ENCODE measurements around the gene LRWD1.
"Not testable (repeated sequence)": the region's sequence is repeated elsewhere in the genome, so short reads cannot be mapped to it uniquely, and the experiment has no call there.

Gene LRWD1

DNA sequence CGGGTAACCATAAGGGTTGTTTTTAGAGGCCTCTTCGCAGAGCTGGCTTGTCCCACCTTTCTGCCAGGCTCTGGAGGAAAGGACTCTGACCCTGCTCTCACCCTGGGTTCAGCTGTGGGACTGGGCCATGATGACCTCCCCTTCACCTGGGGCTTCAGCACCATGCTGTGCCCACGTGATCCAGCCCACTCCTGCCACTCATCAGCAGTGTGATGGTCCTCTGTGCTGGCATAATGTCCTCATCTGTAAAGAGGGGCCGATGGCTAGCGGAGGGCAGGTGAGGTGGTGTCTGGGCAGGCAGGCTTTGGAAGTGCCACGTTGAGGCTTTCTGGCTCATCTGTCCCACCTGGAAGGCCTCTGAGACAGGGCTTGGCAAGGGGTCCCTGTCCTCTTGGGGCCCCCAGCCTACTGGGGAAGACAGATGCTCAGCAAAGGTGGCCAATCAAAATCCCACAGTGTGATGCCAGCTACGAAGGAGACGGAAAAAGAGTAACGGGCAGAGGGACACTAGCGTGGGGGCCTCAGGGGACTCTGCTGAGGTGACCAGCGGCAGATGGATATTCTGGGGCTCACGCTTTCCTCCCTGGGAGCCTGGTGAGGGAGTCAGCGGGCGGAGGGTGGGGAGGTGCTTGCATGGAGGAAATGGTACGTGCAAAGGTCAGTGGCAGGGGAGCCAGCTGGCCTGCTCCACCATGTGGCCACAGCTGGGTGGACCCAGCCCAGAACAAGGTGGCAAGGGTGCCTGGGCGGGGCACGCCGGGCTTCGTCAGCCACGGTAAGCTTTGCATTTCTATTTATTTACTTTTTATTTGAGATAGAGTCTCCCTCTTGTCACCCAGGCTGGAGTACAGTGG lies 5.4 kb downstream of the LRWD1 start:
- Mint-ChIP-seq H3K27ac (no peak overlapping the region), H3K36me3 (no peaks in the 10 kb centered on the region), H3K9me3 (ENCODE audit: low read depth) (no peaks in the 10 kb centered on the region), H3K4me1 (ENCODE audit: low read depth) (peaks cover 9% of the 10 kb centered on the region), H3K4me3 (no peak overlapping the region), H3K27me3 (no peaks in the 10 kb centered on the region)

DNA sequence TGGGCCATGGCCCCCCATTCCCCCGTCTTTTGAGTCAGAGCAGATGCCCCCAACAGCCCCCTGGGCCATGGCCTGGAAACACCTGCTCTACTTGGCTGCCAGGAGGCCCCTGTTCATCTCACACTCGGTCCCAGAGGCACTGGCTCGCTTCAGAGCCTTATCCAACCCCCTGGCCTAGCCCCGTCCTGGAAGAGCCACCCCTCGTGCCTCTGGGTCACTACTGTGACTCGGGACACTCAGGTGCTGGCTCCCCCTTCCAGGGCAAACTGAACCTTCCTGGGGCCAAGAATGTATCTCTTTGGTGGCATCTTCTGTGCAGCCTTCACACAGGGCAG lies 7.0 kb downstream of the LRWD1 start:
- Mint-ChIP-seq H3K9me3 (ENCODE audit: low read depth) (no peaks in the 10 kb centered on the region), H3K27ac (no peak overlapping the region), H3K36me3 (no peaks in the 10 kb centered on the region), H3K27me3 (no peaks in the 10 kb centered on the region), H3K4me1 (ENCODE audit: low read depth) (peaks cover 1% of the 10 kb centered on the region), H3K4me3 (no peak overlapping the region)

- Mint-ChIP-seq H3K4me1 (ENCODE audit: low read depth) (no peaks in the 10 kb centered on the region), H3K4me3 (no peak overlapping the region), H3K27ac (no peak overlapping the region), H3K27me3 (no peaks in the 10 kb centered on the region), H3K9me3 (ENCODE audit: low read depth) (no peaks in the 10 kb centered on the region), H3K36me3 (no peaks in the 10 kb centered on the region)
Measured at GRCh38 chr7:102472126-102473041, 7.6 kb downstream of the LRWD1 start.

- no peaks in the 10 kb centered on the region for H3K36me3 Mint-ChIP-seq
- no peaks in the 10 kb centered on the region for H3K27me3 Mint-ChIP-seq
- H3K27ac Mint-ChIP-seq = no peak overlapping the region
- H3K4me3 Mint-ChIP-seq = no peak overlapping the region
- no peaks in the 10 kb centered on the region for H3K4me1 Mint-ChIP-seq (ENCODE audit: low read depth)
- H3K9me3 Mint-ChIP-seq (ENCODE audit: low read depth) = no peaks in the 10 kb centered on the region
Measured at GRCh38 chr7:102473271-102473991, 8.6 kb downstream of the LRWD1 start.

DNA sequence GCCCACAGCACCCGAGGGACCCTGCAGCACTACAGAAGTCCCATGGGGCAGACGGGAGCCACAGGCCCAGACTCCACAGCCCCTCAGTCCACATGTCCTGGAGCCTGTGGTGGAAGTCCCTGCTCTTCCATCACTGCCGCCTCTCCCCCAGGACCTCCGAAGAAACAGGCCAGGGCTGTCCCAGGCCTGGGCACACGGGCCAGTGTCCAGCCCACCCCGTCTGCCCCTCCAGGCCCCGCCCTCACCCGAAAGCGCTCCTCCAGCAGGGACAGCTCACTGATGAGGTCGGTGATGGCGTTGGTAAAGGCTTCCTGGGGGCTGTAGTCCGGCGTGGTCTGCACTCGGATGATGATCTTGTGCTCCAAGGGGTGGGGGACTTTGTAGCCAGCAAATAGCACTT lies 9.3 kb downstream of the LRWD1 start:
- H3K27me3 Mint-ChIP-seq; H3K4me1 Mint-ChIP-seq (ENCODE audit: low read depth); H3K9me3 Mint-ChIP-seq (ENCODE audit: low read depth); H3K36me3 Mint-ChIP-seq; H3K27ac Mint-ChIP-seq; H3K4me3 Mint-ChIP-seq: not testable (repeated sequence)

- H3K27ac Mint-ChIP-seq; H3K36me3 Mint-ChIP-seq; H3K27me3 Mint-ChIP-seq; H3K4me3 Mint-ChIP-seq; H3K4me1 Mint-ChIP-seq (ENCODE audit: low read depth); H3K9me3 Mint-ChIP-seq (ENCODE audit: low read depth): not testable (repeated sequence)
Measured at GRCh38 chr7:102474736-102475435, 10.1 kb downstream of the LRWD1 start.

DNA sequence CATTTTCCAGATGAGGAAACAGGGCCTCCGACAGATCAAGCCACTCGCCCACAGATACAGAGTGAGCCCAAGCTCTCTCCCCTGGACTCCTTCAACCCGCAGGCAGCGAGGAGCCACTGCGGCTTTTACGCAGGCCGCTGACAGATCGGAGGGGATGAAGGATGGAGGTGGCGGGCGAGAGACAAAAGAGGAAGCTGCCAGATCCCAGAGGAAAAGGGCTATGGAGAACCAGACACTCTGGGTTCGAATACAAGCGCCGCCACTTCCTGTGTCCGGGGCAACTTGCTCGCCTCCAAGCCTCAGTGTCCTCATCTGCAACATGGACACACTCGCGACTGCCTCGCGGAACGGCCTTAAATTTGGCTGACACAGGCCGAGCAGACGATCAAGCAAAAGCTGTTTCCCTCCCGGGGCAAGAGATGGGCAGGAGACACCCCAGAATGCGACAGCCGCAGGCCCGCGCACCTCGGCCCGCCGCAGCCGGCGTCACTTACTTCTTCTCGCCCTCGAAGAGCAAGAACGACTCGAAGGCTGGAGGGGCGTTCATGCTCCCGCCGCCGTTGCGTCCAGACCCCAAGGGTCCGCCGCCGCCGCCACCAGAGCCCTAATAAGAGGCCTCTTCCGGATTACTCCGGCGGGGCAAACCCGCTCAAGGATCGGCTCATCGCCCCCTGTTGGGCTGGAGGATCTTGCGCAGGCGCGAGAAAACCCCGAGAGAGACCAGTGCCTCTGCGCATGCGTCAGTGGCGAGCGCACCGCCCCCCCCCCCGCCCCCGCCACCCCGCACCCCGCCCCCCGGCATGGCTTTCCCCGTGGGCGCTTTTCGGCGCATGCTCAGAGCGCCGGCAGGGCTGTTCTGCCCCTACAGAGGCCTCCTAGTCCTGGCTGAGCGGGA lies 13.8 kb downstream of the LRWD1 start, which contains the start of gene POLR2J:
TSS of gene POLR2J (minus strand) at position 609 of the 895 bp plus-strand sequence. CDS start at position 547, 62 bp downstream.
- H3K4me3 Mint-ChIP-seq = peak within 1 kb of the TSS; percentile 87
- not testable (repeated sequence) for H3K9me3 Mint-ChIP-seq (ENCODE audit: low read depth); H3K4me1 Mint-ChIP-seq (ENCODE audit: low read depth); H3K27me3 Mint-ChIP-seq; H3K36me3 Mint-ChIP-seq
- peak within 1 kb of the TSS; percentile 78 for H3K27ac Mint-ChIP-seq

DNA sequence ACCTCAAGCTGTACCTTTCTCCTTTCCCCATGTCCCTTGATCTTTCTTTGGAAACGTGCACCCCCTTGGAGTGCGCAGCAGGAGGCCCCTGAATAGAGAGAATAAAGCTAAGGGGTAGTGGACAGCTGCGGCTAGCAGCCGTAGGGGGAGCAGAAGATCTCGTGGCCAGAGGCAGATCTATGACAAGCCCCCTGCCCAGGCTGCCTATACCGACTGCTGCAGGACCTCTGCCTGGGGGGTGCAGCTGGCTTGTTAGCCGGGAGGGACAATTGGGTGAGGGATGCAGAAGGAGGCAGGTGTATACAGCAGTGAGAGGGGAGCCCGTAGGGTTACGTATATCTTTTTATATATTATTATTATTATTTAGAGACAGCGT lies 14.4 kb downstream of the LRWD1 start:
- not testable (repeated sequence) for H3K9me3 Mint-ChIP-seq (ENCODE audit: low read depth); H3K27me3 Mint-ChIP-seq; H3K4me1 Mint-ChIP-seq (ENCODE audit: low read depth); H3K36me3 Mint-ChIP-seq; H3K4me3 Mint-ChIP-seq; H3K27ac Mint-ChIP-seq

- H3K27ac Mint-ChIP-seq; H3K27me3 Mint-ChIP-seq; H3K9me3 Mint-ChIP-seq (ENCODE audit: low read depth); H3K4me3 Mint-ChIP-seq; H3K4me1 Mint-ChIP-seq (ENCODE audit: low read depth); H3K36me3 Mint-ChIP-seq: not testable (repeated sequence)
Measured at GRCh38 chr7:102479982-102480637, 15.3 kb downstream of the LRWD1 start.

GRCh38 chr7:102481962-102482361 lies 17.2 kb downstream of the LRWD1 start:
- not testable (repeated sequence) for H3K27me3 Mint-ChIP-seq; H3K27ac Mint-ChIP-seq; H3K4me3 Mint-ChIP-seq; H3K36me3 Mint-ChIP-seq; H3K4me1 Mint-ChIP-seq (ENCODE audit: low read depth); H3K9me3 Mint-ChIP-seq (ENCODE audit: low read depth)

DNA sequence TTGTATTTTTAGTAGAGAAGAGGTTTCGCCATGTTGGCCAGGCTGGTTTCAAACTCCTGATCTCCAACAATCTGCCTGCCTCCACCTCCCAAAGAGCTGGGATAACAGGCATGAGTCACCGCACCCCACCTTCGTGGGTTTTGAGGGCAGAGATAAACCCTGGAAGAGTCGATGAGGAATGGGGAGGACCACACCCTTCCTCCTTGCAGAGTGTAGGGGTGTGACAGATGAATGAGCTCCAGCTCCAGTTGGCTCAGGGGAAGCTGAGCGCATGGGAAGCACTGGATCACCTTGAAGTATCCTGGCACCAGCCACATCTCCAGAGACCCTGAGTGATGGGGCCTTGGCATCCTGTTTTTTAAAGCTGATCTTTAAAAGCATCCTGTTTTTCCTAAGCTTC lies 19.5 kb downstream of the LRWD1 start:
- not testable (repeated sequence) for H3K9me3 Mint-ChIP-seq (ENCODE audit: low read depth); H3K27ac Mint-ChIP-seq; H3K4me3 Mint-ChIP-seq; H3K27me3 Mint-ChIP-seq; H3K4me1 Mint-ChIP-seq (ENCODE audit: low read depth); H3K36me3 Mint-ChIP-seq

DNA sequence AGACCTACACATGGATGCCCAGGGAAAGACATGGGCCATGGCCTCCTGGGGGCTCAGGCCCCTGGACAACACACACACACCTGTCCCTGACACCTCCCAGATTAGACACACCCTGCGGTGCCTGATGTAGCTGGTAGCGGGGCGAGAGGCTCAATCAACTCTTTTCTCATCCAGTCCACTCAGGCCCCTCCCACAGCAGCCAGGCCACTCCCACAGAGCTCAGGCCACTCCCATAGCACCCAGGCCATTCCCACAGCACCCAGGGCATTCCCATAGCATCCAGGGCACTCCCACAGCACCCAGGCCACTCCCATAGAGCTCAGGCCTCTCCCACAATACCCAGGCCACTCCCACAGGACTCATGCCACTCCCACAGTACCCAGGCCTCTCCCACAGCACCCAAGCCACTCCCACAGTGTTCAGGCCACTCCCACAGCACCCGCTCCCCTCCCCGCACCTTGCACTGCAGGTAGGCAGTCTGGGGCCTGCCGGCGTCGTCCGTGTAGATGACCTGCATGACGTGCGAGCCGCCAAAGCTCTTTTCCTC lies 25.8 kb downstream of the LRWD1 start:
- not testable (repeated sequence) for H3K9me3 Mint-ChIP-seq (ENCODE audit: low read depth); H3K27ac Mint-ChIP-seq; H3K36me3 Mint-ChIP-seq; H3K4me1 Mint-ChIP-seq (ENCODE audit: low read depth); H3K27me3 Mint-ChIP-seq; H3K4me3 Mint-ChIP-seq

DNA sequence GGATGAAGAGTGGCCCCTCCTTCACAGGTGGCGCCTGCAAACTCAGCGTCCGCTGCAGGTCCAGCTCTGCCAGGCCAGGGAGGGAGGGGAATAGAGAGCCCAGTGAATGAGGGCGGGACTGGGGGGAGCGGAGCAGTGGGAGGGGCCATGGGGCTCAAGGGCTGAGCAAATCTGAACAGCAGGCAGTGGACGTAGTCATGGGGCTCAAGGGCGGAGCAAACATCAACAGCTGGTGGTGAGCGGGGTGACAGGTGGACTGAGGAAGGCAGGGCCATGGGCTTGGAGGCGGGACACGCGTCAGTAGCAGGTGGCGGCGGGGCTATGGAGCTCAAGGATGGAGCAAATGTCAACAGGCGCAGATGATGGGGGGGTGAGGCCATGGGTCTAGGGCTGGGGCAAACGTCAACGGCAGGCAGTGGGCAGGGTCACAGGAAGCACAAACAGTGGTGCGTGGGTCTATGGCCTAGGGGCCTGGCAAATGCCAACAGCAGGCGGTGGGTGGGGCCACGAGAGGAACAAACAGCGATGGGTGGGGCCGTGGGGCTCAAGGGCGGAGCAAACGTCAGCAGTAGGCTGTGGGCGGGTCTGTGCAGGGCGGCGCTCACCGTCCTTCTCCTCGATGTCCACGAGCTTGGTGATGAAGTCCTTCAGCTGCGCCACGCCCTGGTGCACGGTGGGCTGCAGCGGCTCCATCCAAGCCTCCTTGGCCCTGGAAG lies 28.6 kb downstream of the LRWD1 start:
- H3K27me3 Mint-ChIP-seq; H3K36me3 Mint-ChIP-seq; H3K4me3 Mint-ChIP-seq; H3K27ac Mint-ChIP-seq; H3K4me1 Mint-ChIP-seq (ENCODE audit: low read depth); H3K9me3 Mint-ChIP-seq (ENCODE audit: low read depth): not testable (repeated sequence)
